Activated B cell treated with CpG ODN at 0.5 μM for 24 hours (primary cell): ENCODE measurements around the gene EIF5AL1. TPM values are rescaled to one million over a fixed set of nuclear protein-coding genes. Genes with fewer than 3 reads are reported as not detected.

Experiments used
- ATAC-seq: fragments of 200-7000 bp; cut with Tn5 transposase; one replicate; pipeline ENCODE4 v1.10.0; 2021; ENCODE audit warnings: low read depth, mild to moderate bottlenecking, moderate library complexity
- CTCF ChIA-PET: fragments of 350-600 bp; sonication (Branson Sonifier 250); formaldehyde crosslinking; loops from one replicate; lab custom pipeline; 2021; ENCODE audit warnings: antibody characterized with exemption; lab: Charles Lee
- POLR2A ChIA-PET: fragments of 350-600 bp; sonication (Branson Sonifier 250); formaldehyde crosslinking; loops from one replicate; lab custom pipeline; 2021; ENCODE audit warnings: antibody characterized with exemption; lab: Charles Lee
- DNase-seq: peaks from one replicate; pipeline ENCODE4 v3.0.0; 2022
- H3K27ac Mint-ChIP-seq: one replicate; pipeline ENCODE4 v1.8.0; 2020; ENCODE audit warnings: mixed read lengths
- H3K27me3 Mint-ChIP-seq: one replicate; pipeline ENCODE4 v1.8.0; 2021; ENCODE audit warnings: mixed read lengths
- H3K36me3 Mint-ChIP-seq: one replicate; pipeline ENCODE4 v1.8.0; 2021; ENCODE audit warnings: low read depth, mixed read lengths
- H3K4me1 Mint-ChIP-seq: one replicate; pipeline ENCODE4 v1.8.0; 2021; ENCODE audit warnings: mixed read lengths
- H3K4me3 Mint-ChIP-seq: one replicate; pipeline ENCODE4 v1.8.0; 2020; ENCODE audit warnings: mild to moderate bottlenecking, mixed read lengths
- H3K9me3 Mint-ChIP-seq: one replicate; pipeline ENCODE4 v1.8.0; 2020; ENCODE audit warnings: mixed read lengths
- intact Hi-C: fragments of 100-400 bp; cut with micrococcal nuclease; formaldehyde crosslinking; loops from one replicate; pipeline ENCODE4 v1.15.1; 2024
- total RNA-seq: library from RNA; stranded (reverse); gene quantifications from 2 replicates; pipeline ENCODE4 v1.2.3, GENCODE V29; 2022
- TF ChIP-seq, protein P1 (sequence below): fragments of 200-600 bp; IDR thresholded peaks from one replicate; pipeline ENCODE4 v1.8.0; 2022; ENCODE audit warnings: antibody characterized with exemption, mild to moderate bottlenecking

The EIF5AL1 gene
- total RNA-seq, 1 donor from 2014 or later, result 1.4 TPM

DNA sequence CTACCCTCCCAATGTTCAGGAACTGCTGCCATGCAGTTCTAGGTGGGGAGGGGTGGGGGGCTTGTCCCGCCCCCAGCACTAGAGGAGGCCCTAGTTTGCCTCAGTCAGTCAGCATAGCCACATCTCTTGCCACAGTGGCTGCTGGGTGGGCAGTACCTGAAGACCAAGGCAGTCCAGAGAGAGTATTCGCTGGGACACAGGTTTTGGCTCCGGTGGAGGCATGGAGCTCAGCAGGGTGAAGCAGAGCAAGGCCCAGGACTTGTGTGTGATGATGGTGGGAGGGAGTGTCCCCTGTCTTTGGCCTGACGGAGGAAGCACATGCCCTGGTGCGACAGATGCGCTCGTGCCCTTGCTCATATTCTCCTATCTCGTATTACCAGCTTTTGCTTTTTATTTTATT is 42.2 kb upstream of the EIF5AL1 start:
- ATAC-seq, result no peak
- POLR2A ChIA-PET, result no interaction called here
- Mint-ChIP-seq H3K4me1 (no peaks in the 10 kb centered on the region), H3K4me3 (no peak overlapping the region), H3K9me3 (no peaks in the 10 kb centered on the region), H3K27ac (no peak overlapping the region), H3K27me3 (peaks cover 13% of the 10 kb centered on the region), H3K36me3 (no peaks in the 10 kb centered on the region)
- intact Hi-C loops, result no loop called here
- TF ChIP-seq, protein P1, sequence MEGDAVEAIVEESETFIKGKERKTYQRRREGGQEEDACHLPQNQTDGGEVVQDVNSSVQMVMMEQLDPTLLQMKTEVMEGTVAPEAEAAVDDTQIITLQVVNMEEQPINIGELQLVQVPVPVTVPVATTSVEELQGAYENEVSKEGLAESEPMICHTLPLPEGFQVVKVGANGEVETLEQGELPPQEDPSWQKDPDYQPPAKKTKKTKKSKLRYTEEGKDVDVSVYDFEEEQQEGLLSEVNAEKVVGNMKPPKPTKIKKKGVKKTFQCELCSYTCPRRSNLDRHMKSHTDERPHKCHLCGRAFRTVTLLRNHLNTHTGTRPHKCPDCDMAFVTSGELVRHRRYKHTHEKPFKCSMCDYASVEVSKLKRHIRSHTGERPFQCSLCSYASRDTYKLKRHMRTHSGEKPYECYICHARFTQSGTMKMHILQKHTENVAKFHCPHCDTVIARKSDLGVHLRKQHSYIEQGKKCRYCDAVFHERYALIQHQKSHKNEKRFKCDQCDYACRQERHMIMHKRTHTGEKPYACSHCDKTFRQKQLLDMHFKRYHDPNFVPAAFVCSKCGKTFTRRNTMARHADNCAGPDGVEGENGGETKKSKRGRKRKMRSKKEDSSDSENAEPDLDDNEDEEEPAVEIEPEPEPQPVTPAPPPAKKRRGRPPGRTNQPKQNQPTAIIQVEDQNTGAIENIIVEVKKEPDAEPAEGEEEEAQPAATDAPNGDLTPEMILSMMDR, result no peak
- no peak for DNase-seq
- CTCF ChIA-PET, result interaction anchor here (3.4 kb wide), 1 partner anchor 96 kb away, joined by 36 read pairs; no protein-coding TSS in a partner anchor

- DNase-seq, result no peak
- POLR2A ChIA-PET, result no interaction called here
- Mint-ChIP-seq H3K4me3 (no peak overlapping the region), H3K36me3 (no peaks in the 10 kb centered on the region), H3K9me3 (no peaks in the 10 kb centered on the region), H3K27me3 (peaks cover 15% of the 10 kb centered on the region), H3K27ac (no peak overlapping the region), H3K4me1 (no peaks in the 10 kb centered on the region)
- CTCF ChIA-PET, result interaction anchor here (1.0 kb wide), 1 partner anchor 97 kb away, joined by 3 read pairs; no protein-coding TSS in a partner anchor
- intact Hi-C loops, result no loop called here
- ATAC-seq, result no peak
- TF ChIP-seq, protein P1, result no peak
Measured at GRCh38 chr10:79471776-79472175, 40.6 kb upstream of the EIF5AL1 start.

DNA sequence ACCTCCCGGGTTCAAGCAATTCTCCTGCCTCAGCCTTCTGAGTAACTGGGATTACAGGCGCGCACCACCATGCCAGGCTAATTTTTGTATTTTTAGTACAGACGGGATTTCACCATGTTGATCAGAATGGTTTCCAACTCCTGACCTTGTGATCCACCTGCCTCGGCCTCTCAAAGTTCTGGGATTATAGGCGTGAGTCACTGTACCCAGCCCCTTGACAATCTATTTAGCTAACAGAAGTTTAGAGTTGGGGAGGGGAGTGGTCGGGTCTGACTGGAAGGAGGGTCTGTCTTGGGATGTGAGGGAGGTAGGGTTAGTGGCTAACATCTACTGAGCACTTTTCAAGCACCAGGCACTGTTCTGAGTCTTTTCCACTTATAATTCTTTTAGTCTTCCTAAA is 39.9 kb upstream of the EIF5AL1 start:
- H3K4me1 Mint-ChIP-seq, result no peaks in the 10 kb centered on the region
- TF ChIP-seq, protein P1, result no peak
- no peaks in the 10 kb centered on the region for H3K36me3 Mint-ChIP-seq
- ATAC-seq (no peak), DNase-seq (no peak)
- POLR2A ChIA-PET, result no interaction called here
- H3K27ac Mint-ChIP-seq, result no peak overlapping the region
- peaks cover 16% of the 10 kb centered on the region for H3K27me3 Mint-ChIP-seq
- no peaks in the 10 kb centered on the region for H3K9me3 Mint-ChIP-seq
- CTCF ChIA-PET, result interaction anchor here (1.0 kb wide), 1 partner anchor 98 kb away, joined by 3 read pairs; no protein-coding TSS in a partner anchor
- intact Hi-C loops, result no loop called here
- no peak overlapping the region for H3K4me3 Mint-ChIP-seq

GRCh38 chr10:79472951-79473350 is 39.4 kb upstream of the EIF5AL1 start:
- CTCF ChIA-PET, result no interaction called here
- Mint-ChIP-seq H3K27me3 (peaks cover 17% of the 10 kb centered on the region), H3K4me3 (no peak overlapping the region)

GRCh38 chr10:79473496-79474095 is 38.7 kb upstream of the EIF5AL1 start:
- H3K36me3 Mint-ChIP-seq, result no peaks in the 10 kb centered on the region
- H3K9me3 Mint-ChIP-seq, result no peaks in the 10 kb centered on the region
- TF ChIP-seq, protein P1, result no peak
- ATAC-seq (no peak), DNase-seq (no peak)
- CTCF ChIA-PET, result no interaction called here
- POLR2A ChIA-PET, result no interaction called here
- intact Hi-C loops, result no loop called here
- no peak overlapping the region for H3K4me3 Mint-ChIP-seq
- H3K27me3 Mint-ChIP-seq, result peaks cover 17% of the 10 kb centered on the region
- H3K27ac Mint-ChIP-seq, result no peak overlapping the region
- H3K4me1 Mint-ChIP-seq, result no peaks in the 10 kb centered on the region

More at GRCh38 chr10:79472951-79473350, 39.4 kb upstream of the EIF5AL1 start:
- no peak for DNase-seq
- no peaks in the 10 kb centered on the region for H3K9me3 Mint-ChIP-seq
- POLR2A ChIA-PET, result no interaction called here
- TF ChIP-seq, protein P1, result no peak
- no peak overlapping the region for H3K27ac Mint-ChIP-seq
- no peak for ATAC-seq
- intact Hi-C loops, result no loop called here
- no peaks in the 10 kb centered on the region for H3K4me1 Mint-ChIP-seq
- H3K36me3 Mint-ChIP-seq, result no peaks in the 10 kb centered on the region
